Astrocyte (in vitro differentiated cells and primary cell): ENCODE measurements around the gene LSM12.
"Not testable (repeated sequence)": the region's sequence is repeated elsewhere in the genome, so short reads cannot be mapped to it uniquely, and the experiment has no call there.

Experiments used
- CTCF ChIP-seq: IDR thresholded peaks from 2 replicates; pipeline ENCODE4 v1.5.1; 2011; ENCODE audit warnings: low read depth, mild to moderate bottlenecking, inconsistent platforms, low read length, moderate library complexity; ENCODE audit not compliant: insufficient read depth
- EZH2 ChIP-seq: IDR thresholded peaks from 2 replicates; pipeline ENCODE4 v1.6.1; 2012; ENCODE audit warnings: mild to moderate bottlenecking, low read length, inconsistent platforms; ENCODE audit not compliant: insufficient read depth

DNA sequence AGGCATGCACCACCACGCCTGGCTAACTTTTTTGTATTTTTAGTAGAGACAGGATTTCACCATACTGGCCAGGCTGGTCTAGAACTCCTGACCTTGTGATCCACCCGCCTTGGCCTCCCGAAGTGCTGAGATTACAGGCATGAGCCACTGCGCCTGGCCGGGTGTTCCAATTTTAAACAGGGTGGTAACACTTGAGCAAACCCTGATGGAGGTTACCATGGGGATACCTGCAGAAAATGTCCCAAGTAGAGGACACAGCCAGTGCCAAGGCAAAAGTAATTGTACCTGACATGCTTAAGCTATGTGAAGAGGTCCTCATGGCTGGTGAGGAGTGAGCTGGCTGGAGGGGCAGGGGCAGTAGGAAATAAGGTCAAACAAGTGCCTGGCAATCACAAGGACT is 69.3 kb downstream of the LSM12 start:
- TF ChIP-seq CTCF, EZH2: not testable (repeated sequence)
